IPS-NIHi11 (cell line): ENCODE data around the gene GYPC.
A peak's percentile ranks its signal among the peaks of the same experiment; 100 is the strongest.

ENCODE experiments used
- DNase-seq: peaks from one replicate; pipeline ENCODE4 v3.0.0; 2012; ENCODE audit warnings: mixed read lengths, low spot score

The GYPC gene

DNA sequence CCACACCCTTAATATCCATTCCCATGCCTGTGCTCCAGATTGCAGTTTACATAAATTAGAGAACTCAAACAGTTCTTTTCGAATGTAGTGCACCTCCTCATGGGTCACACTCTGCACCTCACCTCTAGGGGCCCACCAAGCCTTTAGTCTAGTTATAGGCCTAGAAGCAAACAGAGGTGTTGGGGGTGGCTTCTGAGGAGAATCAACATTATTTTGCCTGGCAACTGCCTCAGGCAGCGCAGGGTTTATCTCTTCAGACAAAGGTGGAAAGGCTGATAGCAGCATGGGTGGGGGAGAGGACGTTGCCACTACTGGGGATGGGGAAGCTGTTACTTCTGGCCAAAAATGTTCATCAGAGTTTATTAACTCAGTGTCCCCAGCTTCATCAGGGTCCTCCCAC is 5.0 kb upstream of the GYPC start:
- DNase-seq = no peak

DNA sequence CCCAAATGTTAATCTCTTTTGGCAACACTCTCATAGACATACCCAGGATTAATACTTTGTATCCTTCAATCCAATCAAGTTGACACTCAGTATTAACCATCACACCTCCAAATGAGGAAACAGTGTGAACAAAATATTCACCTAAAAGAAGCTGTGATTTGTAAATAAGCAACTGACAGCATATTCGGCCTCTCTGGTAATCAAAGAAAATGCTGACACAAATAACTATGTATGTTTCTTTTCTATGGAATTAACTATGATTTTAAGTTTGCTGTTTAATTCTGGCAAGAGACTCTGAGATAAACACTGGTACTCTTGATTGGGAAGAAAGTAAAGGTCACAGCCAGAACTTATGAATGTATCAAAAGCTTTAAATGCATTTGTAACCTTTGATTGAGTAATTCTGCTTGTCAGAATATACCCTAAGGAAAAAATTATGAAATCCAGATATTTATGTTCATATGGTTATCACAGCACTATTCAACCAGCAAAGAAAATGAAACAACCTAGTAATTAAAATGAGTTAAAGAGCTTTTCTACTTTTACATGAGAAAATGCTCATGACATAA is 3.6 kb upstream of the GYPC start:
- no peak for DNase-seq

DNA sequence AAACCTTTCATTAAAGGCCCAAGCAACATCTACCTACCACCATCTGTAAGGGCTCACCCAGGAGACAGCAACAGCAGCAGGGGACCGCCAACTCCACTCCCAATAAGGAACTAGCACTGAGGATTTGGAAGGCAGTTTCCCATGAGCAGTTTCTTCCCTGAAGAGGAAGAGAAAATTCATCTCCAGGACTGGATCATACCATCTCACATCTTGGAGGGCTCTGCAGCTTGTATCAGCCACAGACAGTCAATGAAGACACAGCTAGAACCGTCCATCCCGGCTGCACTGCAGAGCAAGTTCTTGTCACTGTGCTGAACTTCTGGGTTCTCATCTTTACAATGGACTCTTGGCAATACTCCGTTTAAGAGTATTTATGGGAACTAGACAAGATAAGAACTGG is 2.8 kb upstream of the GYPC start:
- no peak for DNase-seq

DNA sequence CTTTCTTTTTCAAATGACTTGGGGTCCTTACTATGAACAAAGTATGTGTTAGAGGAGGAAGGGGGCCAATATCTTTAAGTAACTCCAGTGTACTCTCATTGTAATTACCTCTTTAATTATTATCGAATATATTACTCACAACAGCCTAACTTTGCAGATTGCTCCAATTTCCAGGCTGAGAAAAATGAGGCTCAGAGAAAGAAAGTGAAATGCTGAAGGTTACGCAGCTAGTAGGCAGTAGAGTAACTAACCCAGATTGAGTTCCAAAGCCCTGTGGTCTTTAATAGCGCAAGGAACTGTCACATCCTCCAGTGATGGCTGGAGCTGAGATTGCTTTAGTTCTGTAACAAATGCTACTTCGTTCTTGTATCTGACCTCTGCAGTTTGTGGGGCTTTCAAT is 2.2 kb upstream of the GYPC start:
- no peak for DNase-seq

DNA sequence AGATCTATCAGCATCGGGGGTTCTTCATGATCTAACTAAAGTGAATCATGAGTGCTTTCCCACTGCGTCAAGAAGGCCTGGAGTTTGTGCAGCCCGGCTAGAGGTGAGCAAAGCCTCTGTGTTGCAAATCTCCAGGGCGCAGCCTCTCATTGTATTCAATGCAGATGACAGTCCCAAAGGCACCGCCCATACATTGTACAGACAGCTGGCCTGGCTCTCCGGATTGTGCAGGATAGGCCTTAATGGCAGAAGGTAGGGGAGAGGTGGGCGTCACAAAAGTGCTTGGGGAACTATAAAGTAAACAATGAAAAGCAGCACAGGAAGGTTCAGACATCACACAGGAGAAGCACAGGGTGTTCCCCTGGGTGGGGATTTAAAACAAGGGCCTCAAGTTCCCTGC is 907 bp upstream of the GYPC start:
- DNase-seq = no peak

DNA sequence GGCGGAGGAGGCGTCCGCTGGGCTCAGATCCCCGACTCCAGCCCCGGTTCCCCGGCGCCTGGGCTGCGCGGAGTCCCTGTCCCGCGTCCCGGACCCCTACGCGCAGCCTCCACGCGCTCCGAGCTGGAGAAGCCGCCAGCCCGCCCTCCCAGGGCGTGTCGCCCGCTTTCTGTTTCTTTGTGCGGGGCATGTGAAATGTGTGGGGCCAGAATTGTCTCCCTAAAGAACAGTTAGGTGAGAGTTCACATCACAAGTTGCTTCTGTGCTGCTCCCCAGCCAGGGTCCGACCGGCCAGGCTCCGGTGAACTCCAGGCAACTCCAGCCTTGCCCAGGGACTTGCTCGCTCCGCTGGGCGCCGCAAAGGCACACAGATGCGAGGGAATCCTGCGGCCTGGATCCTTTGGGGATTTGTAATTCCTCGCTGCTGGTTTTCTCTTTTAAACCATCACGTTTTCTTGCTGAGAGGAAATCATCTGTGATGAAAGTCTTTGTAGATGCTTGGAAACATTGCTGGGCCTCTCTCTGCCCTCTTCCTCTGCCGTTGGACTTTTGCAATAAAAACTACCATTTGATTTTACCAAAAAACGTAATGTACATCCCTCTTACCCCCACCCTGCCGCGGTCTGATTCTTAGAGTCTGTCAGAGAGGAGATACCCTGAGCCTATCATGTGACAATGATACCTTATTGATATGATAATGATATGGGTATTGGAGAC is 631 bp downstream of the GYPC start:
- DNase-seq = peak; percentile 65

DNA sequence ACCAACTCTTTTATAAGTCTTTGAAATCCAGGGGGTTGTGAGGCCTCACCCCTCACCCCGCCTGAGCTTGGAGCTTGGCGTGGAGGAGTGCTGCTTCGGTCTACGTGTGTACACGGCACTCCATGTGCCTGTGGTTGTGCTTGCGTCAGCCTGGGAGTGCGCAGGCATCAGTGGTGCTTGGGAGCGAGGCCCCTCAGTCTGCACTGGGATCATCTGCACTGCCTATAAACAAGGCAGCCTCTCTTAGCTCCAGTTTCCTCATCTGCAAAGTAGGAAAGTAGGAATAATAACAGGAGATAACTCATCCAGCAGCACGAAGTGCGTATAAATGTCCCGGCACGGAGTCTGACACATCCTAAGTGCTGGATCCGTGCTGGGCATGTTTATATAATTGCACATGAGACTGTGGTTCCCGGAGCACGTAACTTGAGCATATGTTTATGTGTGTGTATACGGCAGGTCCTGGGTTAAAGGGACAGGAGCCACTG is 1.2 kb downstream of the GYPC start:
- DNase-seq = no peak

DNA sequence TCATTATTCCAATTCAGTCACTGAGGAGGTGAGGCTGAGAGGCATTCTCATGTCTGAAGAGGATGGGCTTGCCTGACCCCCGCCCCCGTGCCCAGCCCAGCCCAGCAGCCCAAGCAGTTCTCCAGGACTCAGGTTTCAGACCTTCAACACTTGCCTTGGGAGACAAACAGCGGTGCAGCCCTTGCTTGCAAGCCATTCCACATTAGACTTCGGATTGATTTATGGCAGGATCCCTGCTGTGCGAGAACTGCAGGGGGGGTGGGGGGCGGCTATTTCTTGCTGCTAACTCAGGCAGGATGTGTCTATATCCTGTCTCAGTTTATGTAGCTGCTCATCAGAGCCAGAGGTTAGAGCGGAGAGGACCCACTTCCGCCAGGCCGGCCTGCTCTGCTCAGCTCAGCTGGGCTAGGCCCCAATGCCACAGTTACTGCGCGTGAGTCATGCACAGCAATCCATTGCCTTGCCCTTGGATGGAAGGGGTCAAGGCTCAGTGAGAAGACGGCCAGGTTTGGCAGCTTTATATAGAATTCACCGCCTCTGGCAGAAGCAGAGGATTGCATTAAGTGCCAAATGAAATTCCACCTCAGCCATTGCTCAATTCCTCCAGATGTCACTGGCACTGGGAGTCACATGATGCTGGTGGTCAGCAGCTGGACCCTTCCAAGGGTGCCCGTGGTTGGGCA is 1.8 kb downstream of the GYPC start:
- peak; percentile 73 for DNase-seq

DNA sequence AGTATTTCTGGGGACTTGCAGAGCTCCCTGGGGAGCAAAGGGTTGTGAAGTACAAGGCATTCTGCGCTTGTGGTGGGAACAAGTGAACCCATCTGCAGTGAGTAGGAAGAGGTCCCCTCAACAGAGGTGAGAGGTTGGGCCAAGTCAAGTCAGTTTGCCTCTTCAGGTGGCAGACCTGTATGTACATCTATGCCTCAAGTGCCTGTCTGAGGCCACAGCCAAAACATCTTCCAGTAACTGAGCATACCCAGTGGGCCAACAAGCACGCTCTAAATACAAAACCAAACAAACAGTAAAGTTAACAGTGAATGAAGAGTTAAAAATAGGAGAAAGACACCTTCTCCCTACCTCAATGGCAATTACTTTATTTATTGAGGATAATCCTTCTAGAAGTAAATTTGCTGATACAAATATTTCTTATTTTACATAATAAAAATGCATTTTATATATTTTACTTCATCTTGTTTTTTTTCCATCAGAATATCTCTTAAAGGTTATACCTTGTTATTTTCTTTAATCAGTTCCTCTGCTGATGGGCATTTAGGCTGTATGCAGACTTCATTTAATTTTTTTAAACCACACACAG is 2.5 kb downstream of the GYPC start:
- DNase-seq = no peak

DNA sequence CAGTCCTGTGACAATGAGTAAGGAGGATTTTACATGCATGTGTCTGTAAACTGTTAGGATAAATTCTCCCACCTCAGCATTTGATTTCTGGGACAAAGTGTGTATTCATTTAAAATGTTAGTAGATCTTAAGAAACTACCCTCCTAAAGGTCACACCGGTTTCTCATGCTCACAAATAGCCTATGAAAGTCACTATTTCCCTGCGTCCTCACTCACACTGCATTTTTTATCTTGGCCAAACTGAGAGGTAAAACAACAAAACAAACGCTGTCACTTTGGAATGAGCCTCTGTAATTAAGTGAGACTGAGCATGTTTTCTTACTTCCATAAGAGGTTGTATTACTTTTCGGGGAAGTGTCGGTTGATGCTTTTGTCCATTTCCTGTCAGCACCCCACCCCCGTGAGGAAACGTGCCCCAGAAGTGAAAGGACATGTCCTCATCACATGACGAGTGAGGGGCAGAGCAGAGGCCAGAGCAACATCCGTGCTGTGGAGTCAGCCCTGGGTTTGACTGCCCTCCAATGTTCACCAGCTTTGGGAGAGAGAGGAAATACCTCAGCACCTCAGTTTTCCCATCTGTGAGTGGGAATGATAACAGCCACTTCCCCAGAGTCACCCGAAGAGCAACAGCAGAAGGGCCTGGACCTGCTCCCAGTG is 3.1 kb downstream of the GYPC start:
- DNase-seq = no peak

DNA sequence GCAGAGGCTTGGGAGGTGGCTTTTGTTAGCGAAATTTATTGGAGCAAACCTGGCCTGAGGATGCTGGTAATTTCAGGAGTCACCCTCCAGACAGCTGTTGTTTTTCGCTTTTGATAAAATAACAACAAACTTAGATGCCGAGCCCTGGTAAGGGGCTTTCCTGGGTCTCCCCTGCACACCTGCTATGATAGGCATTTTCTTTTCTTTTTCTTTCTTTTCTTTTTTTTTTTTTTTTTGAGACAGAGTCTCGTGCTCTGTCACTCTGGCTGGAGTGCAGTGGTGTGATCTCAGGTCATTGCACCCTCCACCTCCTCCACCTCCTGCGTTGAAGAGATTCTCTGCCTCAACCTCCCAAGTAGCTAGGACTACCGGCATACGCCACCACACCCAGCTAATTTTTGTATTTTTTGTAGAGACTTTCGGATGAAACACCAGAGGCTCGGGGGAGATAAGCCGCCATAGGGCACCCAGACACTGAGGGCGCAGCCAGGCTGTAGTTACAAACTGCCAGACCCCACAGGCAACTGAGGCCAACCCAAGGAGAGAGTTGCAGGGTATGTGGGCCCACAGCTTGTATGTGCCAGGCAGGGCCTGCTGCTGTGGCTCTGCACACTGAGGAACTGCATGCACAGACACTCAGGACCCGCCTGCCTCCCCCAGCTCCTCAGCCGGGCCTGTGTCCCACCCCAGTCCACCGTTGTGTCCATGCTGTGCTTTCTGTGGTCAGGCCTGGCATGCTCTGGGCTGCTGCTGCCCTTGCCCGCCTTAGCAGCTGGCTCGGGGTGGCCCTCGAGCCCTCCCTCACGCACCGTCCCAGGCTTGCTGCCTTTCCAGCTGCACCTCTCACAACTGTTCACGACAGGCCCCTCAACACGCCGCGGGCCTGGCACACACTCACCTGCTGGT is 3.9 kb downstream of the GYPC start:
- DNase-seq = no peak

DNA sequence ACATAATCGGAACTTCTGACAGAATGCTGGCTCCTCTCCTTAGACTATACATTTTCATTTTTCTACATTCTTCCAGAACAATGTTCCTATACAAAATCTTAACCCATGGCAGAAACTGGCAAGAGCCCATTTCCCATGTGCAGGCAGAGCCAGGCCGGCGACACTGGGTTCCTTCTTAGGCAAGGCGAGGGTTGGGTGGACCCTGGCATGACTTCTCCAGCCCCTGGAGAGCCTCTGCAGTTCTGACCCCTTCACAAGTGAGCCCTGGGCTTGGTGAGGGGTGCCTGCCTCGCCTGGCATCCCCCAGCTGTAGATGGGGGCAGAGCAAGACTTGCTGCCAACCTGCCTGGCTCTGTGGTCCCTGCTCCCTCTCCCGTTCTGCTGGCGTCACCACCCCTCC is 5.0 kb downstream of the GYPC start:
- no peak for DNase-seq

DNA sequence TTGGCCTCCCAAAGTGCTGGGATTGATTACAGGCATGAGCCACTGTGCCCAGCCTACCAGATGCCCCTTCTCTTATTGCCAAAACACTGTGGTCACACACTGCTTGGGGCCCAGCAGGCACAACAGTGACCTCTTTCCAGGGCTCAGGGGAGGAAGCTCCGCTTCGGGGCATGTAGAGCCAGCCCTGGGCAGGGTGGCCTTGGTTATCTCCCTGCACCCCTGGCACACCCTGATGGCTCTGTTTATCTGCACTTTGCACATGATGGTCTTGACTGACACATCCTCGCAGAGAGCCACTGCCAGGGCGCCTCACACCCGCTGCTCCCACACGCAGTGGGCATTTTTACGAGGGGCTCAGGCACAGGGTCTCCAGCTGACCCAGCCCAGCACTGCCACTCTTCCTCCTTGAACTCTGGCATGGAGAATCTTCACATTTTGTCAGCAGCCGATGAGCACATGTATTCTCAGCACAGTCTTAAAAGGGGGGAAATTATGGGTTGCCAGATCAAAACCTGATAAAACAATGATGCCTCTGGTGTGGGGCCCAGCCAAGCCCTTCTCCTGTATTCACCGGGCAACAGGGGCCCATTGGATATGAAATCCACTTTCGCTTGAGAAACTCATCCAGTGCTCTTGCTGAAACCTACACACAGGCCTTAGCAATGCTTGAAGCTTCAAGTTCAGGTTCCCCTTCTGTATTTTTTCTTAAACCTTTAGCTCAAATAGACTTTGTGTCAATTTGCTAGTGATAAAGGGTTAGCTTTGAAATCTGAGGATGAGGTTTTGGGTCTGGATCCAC is 5.9 kb downstream of the GYPC start:
- no peak for DNase-seq

DNA sequence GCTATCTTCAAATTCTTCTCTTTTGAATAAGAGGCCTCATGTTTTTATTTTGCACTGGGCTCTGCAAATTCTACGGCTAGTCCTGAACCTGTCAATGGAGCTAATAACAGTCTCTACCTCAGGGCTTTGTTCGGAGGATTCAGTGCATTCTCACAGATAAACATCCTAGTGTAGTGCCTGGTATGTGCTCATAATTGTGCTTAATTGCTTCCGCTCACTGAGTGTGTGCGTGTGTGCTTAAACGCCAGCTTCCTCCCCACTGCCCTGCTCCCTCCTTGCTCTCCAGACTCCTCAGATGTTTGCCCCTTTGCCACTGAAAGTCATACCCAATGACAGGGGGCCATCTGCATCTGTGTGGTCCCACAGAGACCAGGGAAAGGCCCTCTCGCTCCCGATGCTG is 6.7 kb downstream of the GYPC start:
- no peak for DNase-seq

DNA sequence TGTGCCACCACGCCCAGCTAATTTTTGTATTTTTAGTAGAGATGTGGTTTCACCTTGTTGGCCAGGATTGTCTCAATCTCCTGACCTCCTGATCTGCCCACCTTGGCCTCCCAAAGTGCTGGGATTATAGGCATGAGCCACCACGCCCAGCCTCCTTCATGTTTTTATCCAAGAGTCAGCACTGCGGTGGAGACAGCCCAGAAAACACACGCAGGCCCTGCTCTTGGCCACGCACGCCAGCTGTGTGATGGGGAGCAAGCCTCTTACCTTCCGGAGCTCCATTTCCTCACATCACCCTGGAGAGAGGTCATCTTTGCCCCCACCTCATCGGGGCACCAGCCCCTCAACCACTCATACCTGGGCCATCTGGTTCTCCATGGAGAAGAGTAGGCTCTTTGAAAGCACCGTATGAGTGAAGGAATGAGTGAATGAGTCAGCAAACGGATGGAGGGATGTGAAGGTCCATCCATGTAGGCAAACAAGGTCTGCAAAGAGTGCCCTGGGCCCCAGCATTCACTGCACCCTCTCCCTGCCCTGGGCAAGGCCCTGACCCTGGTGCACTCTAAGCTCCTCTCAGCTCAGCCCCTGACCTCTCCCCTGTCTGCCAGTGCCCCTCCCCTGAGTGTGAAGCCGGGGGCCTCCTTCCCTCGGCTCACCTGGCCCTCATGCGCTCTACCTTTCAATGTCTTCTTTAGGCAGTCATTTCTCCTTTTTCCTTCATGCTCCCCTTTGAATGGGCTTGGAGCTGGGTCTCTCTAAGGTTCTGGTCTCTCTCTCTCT is 7.4 kb downstream of the GYPC start:
- DNase-seq = no peak

DNA sequence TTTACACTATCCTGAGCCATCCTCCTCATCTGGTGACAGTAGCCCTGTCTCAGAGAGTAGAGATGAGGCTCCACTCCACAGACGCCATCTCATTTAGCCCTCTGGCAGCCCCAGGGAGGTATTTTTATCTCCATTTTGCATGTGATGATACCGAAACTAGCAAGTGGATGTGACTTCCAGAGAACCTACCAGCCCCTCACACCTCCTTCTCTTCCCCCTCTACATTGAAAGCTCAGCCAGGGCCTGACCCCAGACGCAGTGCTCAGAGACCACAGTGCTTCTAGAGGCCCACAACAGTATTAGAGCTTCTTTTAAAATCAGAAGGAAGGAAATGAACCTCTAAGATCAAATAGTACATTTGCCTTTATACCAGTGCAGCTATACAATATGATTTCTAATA is 8.3 kb downstream of the GYPC start:
- no peak for DNase-seq

DNA sequence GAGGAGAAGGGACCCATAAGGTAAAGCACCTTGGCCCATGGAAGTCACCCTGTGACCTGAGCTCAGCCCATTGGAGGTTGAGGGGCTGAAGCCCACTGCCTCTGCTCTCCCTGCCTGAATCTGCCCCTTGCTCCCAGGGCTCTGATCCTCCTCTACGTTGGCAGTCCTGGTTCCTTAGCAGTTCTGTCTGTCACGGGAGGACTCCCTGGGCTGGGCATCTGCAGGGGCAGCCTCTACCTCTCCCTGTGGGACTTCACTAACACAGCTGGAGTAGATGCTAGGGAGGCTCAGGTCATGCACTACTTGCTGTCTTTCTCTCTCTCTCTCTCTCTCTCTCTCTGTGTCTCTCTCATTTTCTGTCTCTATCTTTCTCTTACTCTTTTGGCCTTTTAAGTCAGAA is 8.7 kb downstream of the GYPC start:
- DNase-seq = no peak

DNA sequence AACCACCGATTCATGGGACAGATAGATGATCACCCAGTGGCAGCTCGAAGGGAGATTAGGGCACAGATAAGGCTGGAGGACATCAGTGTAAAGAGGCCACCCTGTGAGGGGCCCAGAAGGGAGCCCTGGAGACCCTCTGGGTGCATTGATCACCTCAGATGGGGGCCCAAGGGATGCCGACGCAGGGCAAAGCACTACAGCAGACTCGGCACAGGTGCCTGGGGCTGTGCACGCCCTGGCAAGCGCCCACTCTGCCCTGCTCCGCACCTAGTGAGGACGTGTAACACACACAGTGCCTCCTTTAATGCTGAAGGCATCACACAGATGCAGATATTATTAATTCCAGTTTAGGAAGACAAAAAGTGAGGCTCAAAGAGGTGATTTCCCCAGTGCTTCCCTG is 9.5 kb downstream of the GYPC start:
- no peak for DNase-seq

DNA sequence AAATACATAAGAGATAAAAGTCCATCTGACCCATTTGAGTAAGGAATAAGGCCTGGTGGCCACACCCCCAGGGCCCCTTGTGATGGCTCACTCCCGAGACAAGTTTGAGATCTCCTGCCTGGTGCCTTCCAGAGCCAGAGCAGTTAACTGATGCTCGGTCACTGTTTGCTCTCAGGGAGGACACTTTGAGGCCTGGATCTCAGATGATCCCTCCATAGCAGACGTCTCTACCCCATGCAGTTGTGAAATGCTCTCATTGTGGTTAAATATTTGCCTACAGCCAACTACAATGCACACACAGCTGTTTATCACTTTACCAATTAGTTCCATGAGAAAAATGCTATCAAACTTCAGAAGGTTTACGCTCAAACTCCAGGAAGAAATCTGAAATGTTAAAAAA is 12.3 kb downstream of the GYPC start:
- DNase-seq = no peak

DNA sequence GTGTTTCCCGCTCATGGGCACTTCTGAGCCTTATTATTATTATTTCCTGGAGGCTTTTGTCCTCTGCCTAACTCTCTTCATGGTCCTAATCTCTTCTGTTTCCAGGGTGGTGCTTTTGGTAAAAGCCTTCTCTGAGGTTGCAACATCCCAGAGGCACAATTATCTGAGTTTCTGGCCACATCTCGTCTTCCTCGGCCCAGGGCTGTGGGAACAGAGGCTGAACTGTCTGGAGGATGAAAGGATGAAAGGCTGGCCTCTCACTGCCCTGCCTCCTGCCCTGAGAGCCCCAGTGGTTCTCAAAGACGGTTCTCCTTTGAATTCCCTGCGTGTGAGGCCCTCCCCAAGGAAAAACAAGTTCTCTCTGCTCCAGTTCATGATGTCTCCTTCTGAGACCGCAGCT is 13.8 kb downstream of the GYPC start:
- DNase-seq = no peak
